Measurements from ENCODE around the gene KIFC3.
"Not testable (repeated sequence)": the region's sequence is repeated elsewhere in the genome, so short reads cannot be mapped to it uniquely, and the experiment has no call there.

KIFC3 gene

DNA sequence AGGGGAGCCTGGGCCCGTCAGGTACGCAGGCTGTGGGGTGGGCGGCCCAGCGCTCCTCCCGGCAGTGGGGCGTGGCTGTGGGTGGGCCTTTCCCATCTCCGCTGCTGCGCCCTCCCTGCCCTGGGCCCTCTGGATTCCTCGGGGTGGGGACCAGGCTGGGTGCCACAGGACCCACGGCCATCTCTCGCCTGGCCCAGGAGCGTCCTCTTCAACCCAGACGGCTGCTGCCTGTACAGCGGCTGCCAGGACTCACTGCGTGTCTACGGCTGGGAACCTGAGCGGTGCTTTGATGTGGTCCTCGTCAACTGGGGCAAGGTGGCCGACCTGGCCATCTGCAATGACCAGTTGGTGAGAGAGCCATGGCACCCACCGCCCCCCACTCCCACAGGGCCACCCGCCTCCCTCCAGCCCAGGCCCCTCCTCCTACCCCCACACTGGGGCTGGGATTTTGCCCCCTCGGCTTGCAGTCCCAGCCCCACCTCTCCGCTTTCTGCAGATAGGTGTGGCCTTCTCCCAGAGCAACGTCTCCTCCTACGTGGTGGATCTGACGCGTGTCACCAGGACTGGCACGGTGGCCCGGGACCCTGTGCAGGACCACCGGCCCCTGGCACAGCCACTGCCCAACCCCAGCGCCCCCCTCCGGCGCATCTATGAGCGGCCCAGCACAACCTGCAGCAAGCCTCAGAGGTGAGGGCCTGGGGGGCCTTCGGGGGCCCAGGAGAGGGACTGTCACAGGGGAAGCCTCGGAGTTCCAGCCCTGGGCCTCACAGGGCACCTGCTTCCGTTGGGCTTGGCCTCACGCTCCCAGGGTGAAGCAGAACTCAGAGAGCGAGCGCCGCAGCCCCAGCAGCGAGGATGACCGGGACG, 49.5 kb downstream of the KIFC3 start:
- DNase-seq (ENCODE audit: low read depth): no peak

DNA sequence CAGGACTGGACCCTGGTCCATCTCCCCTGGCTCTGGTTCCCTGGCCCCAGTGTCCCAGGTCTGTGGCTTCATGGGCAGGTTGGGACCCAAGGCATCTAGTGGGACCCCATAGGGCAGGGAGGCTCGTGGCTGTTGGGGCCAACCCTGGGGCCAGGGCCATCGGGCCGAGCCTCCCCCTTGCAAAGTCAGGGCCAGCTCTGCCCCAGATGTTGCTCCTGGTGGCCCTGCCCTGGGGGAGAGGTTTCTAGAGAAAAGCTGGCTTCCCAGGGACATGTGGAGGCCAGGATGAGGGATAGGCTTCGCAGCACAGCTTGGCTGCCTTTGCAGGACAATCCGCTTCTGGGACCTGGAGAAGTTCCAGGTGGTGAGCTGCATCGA, 50.1 kb downstream of the KIFC3 start:
- DNase-seq (ENCODE audit: low read depth): no peak

DNA sequence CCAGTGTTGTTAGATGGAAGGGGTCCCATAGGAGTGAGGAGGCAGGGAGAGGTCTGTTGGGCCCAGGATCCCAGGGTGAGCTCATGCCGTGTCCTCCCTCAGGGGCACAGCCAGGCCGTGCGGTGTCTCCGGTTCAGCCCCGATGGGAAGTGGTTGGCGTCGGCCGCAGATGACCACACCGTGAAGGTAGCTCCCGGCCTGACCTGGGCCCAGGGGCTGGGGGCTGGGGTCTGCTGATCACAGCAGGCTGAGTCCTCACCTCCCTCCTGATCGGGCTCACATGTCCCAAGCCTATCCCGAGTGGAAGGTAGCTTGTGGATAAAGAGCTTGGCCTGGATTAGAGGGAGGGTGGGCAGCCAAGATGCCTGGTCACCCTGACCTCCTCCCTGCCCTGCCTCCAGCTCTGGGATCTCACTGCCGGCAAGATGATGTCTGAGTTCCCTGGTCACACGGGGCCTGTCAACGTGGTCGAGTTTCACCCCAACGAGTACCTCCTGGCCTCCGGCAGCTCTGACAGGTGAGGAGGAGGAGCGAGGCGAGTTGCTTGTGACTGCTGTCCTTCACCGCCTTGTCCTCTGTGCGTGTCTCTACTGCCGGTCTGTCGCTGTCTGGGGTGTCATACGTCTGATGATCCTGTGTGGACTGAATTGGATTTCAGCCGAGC, 50.6 kb downstream of the KIFC3 start:
- DNase-seq (ENCODE audit: low read depth): no peak

GRCh38 chr16:57750796-57751538, 51.3 kb downstream of the KIFC3 start:
- no peak for DNase-seq (ENCODE audit: low read depth)

DNA sequence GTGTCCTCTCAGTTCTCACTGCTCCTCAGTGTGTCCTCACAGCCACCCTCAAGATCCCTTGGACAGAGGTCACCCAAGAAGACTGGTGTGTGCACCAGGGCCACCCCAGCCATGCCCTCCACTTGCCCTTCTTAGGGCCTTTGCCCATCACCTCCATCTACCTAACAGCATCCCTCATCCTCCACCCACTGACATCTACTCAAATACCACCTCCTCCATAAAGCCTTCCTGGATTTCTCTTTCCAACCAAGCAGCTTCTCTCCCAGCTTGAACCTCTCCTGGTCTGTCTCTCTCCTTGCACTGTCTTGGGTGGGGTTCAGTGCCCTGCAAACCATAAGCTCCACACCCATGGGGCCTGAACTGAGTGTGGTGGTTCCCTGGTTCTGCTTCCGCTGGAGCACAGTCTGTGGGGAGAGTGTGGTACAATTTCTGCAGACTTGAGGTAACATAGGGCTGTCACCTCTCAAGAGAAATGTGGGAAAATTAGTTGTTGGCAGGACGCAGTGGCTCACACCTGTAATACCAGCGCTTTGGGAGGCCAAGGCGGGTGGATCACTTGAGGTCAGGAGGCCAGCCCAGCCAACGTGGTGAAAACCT, 52.3 kb downstream of the KIFC3 start:
- DNase-seq (ENCODE audit: low read depth): no peak

- DNase-seq (ENCODE audit: low read depth): no peak
Measured at GRCh38 chr16:57749101-57749692, 53.1 kb downstream of the KIFC3 start.

DNA sequence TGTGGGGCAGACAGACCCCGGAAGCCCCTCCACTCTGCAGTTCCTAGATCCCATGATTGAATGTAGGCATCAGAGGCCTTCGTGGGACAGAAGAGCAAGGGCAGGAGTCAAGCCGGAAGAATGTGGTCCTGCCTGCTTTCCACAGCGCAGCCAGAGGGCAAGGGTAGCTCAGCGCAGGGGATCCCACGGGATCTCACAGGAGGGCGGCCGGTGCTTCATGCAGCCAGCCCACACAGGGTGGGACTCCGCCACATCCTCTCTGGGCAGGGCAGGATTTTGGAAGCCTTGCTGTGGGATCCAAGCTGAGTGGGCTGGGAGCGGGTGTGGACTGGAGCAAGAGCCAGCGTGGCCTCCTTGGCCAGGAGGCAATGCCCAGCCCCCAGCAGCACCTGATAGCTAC, 53.7 kb downstream of the KIFC3 start:
- no peak for DNase-seq (ENCODE audit: low read depth)

GRCh38 chr16:57747996-57748395, 54.3 kb downstream of the KIFC3 start:
- no peak for DNase-seq (ENCODE audit: low read depth)

GRCh38 chr16:57747496-57747895, 54.8 kb downstream of the KIFC3 start:
- no peak for DNase-seq (ENCODE audit: low read depth)

- DNase-seq (ENCODE audit: low read depth): no peak
Measured at GRCh38 chr16:57747091-57747490, 55.2 kb downstream of the KIFC3 start.

GRCh38 chr16:57746316-57746715, 56.0 kb downstream of the KIFC3 start:
- DNase-seq (ENCODE audit: low read depth): not testable (repeated sequence)

GRCh38 chr16:57745768-57746167, 56.5 kb downstream of the KIFC3 start:
- no peak for DNase-seq (ENCODE audit: low read depth)

- DNase-seq (ENCODE audit: low read depth): no peak
Measured at GRCh38 chr16:57744642-57744903, 57.7 kb downstream of the KIFC3 start.

DNA sequence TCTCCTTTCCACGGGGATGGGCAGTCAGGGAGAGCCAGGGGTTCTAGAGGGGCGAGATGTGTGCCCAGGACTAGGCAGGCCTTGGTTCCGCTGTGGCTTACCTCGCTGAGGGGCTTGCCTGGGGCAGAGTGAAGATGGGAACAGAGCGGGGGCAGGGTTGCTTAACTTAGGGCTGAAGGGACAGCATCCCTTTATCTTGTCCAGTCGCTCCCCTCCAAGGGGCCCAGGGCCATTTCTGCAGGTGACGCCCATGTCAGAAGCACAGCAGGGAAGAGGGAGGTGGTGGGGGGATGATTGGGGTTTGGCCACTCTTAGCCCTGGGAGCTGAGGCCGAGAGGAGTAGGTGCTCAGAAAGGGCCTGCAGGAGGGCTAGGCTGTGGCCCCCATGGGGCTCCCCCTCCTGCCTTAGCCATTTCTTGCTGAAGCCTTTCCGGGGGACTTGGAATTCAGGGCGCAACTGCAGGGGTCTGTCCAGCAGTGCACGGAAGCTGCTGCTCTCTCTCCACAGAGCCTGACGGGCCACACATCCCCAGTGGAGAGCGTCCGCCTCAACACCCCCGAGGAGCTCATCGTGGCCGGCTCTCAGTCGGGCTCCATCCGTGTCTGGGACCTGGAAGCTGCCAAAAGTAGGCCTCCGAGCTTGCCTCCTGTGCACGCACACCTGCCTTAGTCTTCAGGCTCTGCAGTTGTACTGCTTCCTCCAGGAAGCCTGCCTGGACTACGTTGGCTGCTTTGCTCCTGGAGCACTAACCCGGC, 58.2 kb downstream of the KIFC3 start:
- DNase-seq (ENCODE audit: low read depth): no peak

DNA sequence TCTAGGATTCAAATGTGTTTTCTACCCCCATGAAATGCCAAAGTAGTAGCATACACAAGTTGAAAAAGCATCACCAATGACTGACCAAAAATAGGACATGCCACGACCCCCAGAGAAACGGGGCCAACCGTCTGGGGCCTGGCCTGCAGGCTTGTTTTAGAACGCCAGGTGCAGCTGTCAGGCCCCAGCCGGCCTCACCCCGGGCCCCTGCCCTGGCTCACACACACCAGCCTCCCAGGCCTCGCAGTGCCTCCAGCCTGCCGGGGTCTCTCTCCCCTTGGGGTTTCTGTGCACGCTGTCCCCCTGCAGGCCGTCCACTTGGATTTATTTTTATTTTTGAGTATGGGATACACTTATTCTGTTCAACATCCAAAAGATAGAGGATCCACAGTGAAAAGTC, 58.8 kb downstream of the KIFC3 start:
- DNase-seq (ENCODE audit: low read depth): no peak

DNA sequence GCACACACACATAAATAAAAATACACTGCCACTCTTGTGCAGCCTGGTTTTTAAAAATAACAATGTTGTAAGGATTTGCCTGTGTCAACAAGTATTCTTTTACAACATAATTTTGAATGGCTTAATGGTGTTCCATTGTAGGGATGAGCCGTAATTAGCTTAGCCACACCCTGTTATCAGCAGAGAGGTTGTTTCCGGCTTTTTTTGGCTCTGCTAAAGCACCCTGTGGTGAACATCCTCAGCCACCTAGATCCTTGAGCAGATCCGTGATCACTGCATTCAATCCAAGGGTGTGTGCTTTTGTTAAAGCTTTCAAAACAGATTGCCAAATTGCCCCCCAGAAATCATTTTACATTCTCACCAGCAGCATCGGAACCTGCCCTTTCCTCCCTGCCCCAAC, 59.7 kb downstream of the KIFC3 start:
- no peak for DNase-seq (ENCODE audit: low read depth)

- DNase-seq (ENCODE audit: low read depth): no peak
Measured at GRCh38 chr16:57741660-57742191, 60.6 kb downstream of the KIFC3 start.

DNA sequence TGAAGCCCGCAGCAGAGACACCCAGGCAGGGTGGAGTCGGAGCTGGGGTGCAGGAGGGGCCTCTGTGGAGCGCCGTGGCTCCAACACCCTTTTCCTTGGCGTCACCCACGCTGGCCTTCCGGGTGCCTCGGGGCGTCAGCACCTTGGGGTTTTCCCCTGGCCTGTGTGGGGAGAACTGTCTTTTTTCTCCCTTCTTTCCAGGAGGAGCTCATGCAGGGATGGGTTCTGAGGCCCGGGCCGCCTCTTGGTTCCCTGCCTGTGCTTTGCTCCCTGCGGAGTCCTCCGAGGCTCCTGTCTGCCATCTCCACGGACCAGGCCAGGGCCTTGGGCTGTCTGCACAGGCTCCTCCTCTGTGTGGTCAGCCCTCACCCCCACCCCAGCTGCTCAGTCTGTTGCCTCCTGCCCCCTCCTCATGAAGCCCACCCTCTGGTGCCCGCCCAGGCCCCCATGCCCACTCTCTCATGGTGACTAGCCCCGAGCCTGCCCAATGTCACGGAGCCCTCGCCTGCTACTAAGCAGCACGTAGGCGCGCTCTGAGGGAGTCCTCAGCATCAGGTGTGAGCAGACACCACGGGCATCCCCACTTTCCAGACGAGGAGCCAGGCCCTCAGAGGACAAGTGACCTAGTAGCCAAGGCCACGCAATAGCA, 61.7 kb downstream of the KIFC3 start:
- DNase-seq (ENCODE audit: low read depth): no peak

DNA sequence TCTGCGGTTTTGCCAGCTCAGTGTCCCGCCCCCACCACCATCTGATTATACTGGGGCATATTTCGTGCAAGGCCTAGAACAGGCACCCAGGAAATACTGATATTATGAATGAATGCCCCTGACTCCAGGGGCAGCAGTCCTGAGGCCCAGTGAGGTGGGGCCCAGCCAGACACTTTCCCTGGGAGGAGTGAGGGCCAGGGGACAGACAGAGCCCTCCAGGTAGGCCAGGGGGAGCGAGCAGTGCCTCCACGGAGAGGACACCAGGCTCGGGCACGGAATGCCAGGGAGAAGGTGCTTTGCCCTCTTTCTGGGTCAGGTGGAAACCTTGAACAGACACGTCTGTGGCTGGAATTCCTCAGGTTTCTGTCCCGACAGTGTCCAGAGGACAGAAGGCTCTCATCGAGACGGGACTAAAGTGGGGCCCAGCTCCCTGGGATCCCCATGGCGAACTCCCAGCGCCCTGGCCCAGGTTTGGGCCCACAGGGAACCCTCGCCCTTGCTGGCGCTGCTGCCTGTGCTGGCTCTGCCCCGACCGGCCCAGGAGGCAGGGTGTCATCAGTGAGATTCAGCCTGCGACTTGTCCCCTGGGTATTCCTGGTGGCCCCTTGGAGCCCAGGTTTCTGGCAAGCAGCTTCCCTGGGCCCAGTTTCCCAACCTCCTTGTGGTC, 62.4 kb downstream of the KIFC3 start:
- no peak for DNase-seq (ENCODE audit: low read depth)

- DNase-seq (ENCODE audit: low read depth): no peak
Measured at GRCh38 chr16:57738844-57739243, 63.4 kb downstream of the KIFC3 start.

Measured in fibroblast of gingiva (primary cell).